Endothelial cell of umbilical vein (primary cell): ENCODE results near the gene ZNF616. TPM values are rescaled to one million over a fixed set of nuclear protein-coding genes. Genes with fewer than 3 reads are reported as not detected.

Source experiments
- BruUV-seq: library from RNA; stranded (reverse); fragments of 400-500 nt; replicated peaks from 2 replicates; lab custom pipeline; 2021; lab: Mats Ljungman, UMichigan
- CTCF ChIA-PET: fragments of 300-600, 350-600 bp; sonication (Branson Sonifier 250); formaldehyde crosslinking; loops from one replicate; lab custom pipeline; 2021; ENCODE audit warnings: antibody characterized with exemption, inconsistent platforms; lab: Charles Lee
- POLR2A ChIA-PET: fragments of 300-600, 350-600 bp; sonication (Branson Sonifier 250); formaldehyde crosslinking; loops from one replicate; lab custom pipeline; 2021; ENCODE audit warnings: antibody characterized with exemption, inconsistent platforms; lab: Charles Lee
- DNase-seq: peaks from one replicate; pipeline ENCODE4 v3.0.0-alpha.2; 2011; ENCODE audit warnings: low read depth, low spot score
- FAIRE-seq: peaks from 2 replicates; lab custom pipeline; 2011; peaks lifted over from hg19 to GRCh38; lab: Jason Lieb, UNC
- H2AFZ ChIP-seq: 2 replicates; pipeline ENCODE4 v1.6.0; 2012; ENCODE audit warnings: low read depth, low read length, control low read depth, inconsistent platforms
- H3K27ac ChIP-seq: 2 replicates; pipeline ENCODE4 v1.5.1; 2011; ENCODE audit warnings: low read depth, mild to moderate bottlenecking, control low read depth, low read length, moderate library complexity; ENCODE audit not compliant: insufficient read depth
- H3K27me3 ChIP-seq, 2 experiments: 2 replicates each; pipeline versions ENCODE4 v1.6.0 to v1.6.1; 2011; ENCODE audit warnings: low read length in 2 of 2, mixed read lengths in 1 of 2; ENCODE audit not compliant: control insufficient read depth in 2 of 2, insufficient read depth in 2 of 2
- H3K36me3 ChIP-seq, 2 experiments: 2 replicates in 1 of 2; 3 replicates in 1 of 2; pipeline ENCODE4 v1.5.1; 2011; ENCODE audit warnings: low read length in 2 of 2, mild to moderate bottlenecking in 1 of 2, moderate library complexity in 1 of 2; ENCODE audit not compliant: control insufficient read depth in 2 of 2, insufficient read depth in 2 of 2; ENCODE audit errors: extremely low read depth in 1 of 2
- H3K4me1 ChIP-seq: 3 replicates; pipeline ENCODE4 v1.5.1; 2011; ENCODE audit warnings: mild to moderate bottlenecking, low read length; ENCODE audit not compliant: control insufficient read depth, insufficient read depth; ENCODE audit errors: extremely low read depth
- H3K4me2 ChIP-seq: 2 replicates; pipeline ENCODE4 v1.6.1; 2011; ENCODE audit warnings: low read length, control low read depth, mixed read lengths; ENCODE audit not compliant: insufficient read depth
- H3K4me3 ChIP-seq, 3 experiments: fragments of 200-600 bp in 1 of 3; sonication (generic), shearing (Covaris generic) in 1 of 3; replicated peaks in 1 of 3; 2 replicates each; pipeline ENCODE4 v1.5.1; 2011 to 2016; ENCODE audit warnings: control low read depth in 3 of 3, low read length in 3 of 3, mild to moderate bottlenecking in 2 of 3, inconsistent platforms in 1 of 3, low read depth in 1 of 3, moderate library complexity in 1 of 3; ENCODE audit not compliant: insufficient read depth in 1 of 3
- H3K79me2 ChIP-seq: 2 replicates; pipeline ENCODE4 v1.6.0; 2012; ENCODE audit warnings: low read length, inconsistent platforms; ENCODE audit not compliant: control insufficient read depth, insufficient read depth
- H3K9ac ChIP-seq: replicated peaks from 2 replicates; pipeline ENCODE3; 2011; ENCODE audit warnings: low read length, control low read depth; ENCODE audit not compliant: insufficient read depth; ENCODE audit errors: extremely low read depth
- H3K9me1 ChIP-seq: replicated peaks from 3 replicates; pipeline ENCODE4 v1.6.0; 2011; ENCODE audit warnings: mild to moderate bottlenecking, low read length; ENCODE audit not compliant: control insufficient read depth, insufficient read depth; ENCODE audit errors: extremely low read depth
- H3K9me3 ChIP-seq: replicated peaks from 2 replicates; pipeline ENCODE4 v1.5.1; 2012; ENCODE audit warnings: low read length, inconsistent platforms; ENCODE audit not compliant: control insufficient read depth, insufficient read depth
- H4K20me1 ChIP-seq: replicated peaks from 2 replicates; pipeline ENCODE3; 2011; ENCODE audit warnings: mild to moderate bottlenecking, low read length; ENCODE audit not compliant: control insufficient read depth, insufficient read depth; ENCODE audit errors: extremely low read depth
- EZH2 ChIP-seq: IDR thresholded peaks from 2 replicates; pipeline ENCODE4 v1.6.1; 2012; ENCODE audit warnings: borderline replicate concordance, low read depth, mild to moderate bottlenecking, moderate library complexity, low read length, inconsistent platforms; ENCODE audit not compliant: severe bottlenecking
- FOS ChIP-seq: IDR thresholded peaks from 2 replicates; pipeline ENCODE4 v1.6.1; 2011; ENCODE audit warnings: mild to moderate bottlenecking, low read length, moderate library complexity, borderline replicate concordance; ENCODE audit not compliant: insufficient read depth
- MYC ChIP-seq: IDR thresholded peaks from one replicate; pipeline ENCODE4 v1.6.1; 2011; ENCODE audit warnings: mild to moderate bottlenecking, low read depth, low read length
- POLR2A ChIP-seq: IDR thresholded peaks from 2 replicates; pipeline ENCODE4 v1.6.1; 2012; ENCODE audit warnings: low read depth, mild to moderate bottlenecking, control low read depth, low read length
- dilution Hi-C: fragments of 300-500 bp; cut with MboI; formaldehyde crosslinking; loops from one replicate; pipeline ENCODE4 v1.15.0; 2019; ENCODE audit warnings: low sequenced_read_pairs; ENCODE audit not compliant: extremely low pct_ligation_motif_present
- intact Hi-C: fragments of 100-400 bp; cut with micrococcal nuclease; formaldehyde crosslinking; loops from one replicate; pipeline ENCODE4 v1.10.0; 2022
- polyA plus RNA-seq, 4 experiments: library from polyadenylated mRNA; depleted of rRNA in 3 of 4; stranded (reverse) in 3 of 4; unstranded in 1 of 4; fragments of >200 nt; gene quantifications; 2 replicates each; pipeline versions ENCODE4 v1.2.1 to v1.2.3, GENCODE V29; 2011 to 2012; ENCODE audit warnings: missing spikeins in 1 of 4
- total RNA-seq: library from RNA; stranded (reverse); gene quantifications from 2 replicates; pipeline ENCODE4 v1.2.3, GENCODE V29; 2021
- TF ChIP-seq, protein P1 (sequence below): IDR thresholded peaks from 2 replicates; pipeline ENCODE4 v1.6.1; 2011; ENCODE audit not compliant: insufficient read depth, insufficient read length
- TF ChIP-seq, protein P2 (sequence below), 2 donors: IDR thresholded peaks; 1 replicate in 1 of 2; 2 replicates in 1 of 2; pipeline ENCODE4 v1.5.1; 2011; ENCODE audit warnings: low read length in 2 of 2, mild to moderate bottlenecking in 2 of 2, moderate library complexity in 2 of 2, control low read depth in 1 of 2, inconsistent platforms in 1 of 2, low read depth in 1 of 2; ENCODE audit not compliant: insufficient read depth in 1 of 2; ENCODE audit errors: extremely low read depth in 1 of 2

The ZNF616 gene
- total and polyA plus RNA-seq, 2 donors (not counting 3 experiments of a cell fraction or from before 2014, with no cell fraction given): 1.7 to 9.1 TPM

DNA sequence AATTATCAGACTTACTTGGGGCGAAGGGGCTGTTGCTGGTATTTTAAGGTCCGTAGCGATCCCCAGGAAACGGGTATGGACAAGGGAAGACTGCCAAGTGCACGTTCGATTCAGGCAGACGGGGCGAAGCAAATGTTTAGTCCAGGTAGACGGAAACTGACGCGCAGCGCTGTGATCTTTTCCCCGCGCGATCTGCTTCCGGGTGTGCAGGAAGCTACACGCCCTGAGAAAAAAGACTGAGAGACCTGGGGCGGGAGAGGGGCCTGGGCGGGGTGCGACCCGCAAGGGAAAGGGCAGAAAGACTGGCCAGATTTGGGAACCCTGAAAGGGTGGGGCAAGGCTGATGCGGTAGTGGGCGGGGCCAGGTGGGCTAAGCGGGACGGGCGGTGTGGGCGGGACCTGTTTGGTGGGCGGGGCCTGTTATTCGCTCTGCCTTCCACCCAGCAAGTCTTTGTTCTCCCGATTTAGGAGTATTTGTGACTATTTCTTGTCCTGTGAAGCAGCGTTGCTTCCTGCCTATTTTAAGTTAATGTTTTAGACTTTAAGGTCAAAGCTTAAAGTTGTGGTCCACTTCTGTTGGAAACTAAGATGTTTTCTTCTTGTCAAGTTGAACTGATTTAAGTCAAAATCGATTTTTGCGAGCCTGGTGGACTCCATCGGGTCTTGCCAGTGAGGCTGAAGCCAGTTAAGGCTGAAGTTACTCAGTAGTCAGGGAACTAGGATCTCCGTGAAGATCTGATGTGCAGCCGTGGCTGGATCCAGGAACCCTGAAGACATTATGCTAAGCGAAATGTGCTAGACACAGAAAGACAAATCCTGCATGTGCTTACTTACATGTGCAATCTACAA, 31.8 kb upstream of the ZNF616 start, which contains the start of gene ZNF836:
Gene ZNF836 (minus strand): TSS at position 301 of the 849 bp plus-strand sequence. CDS start 3,549 bp downstream, outside the sequence.
- BruUV-seq: TSS peak; percentile 80
- peak; percentile 81 for DNase-seq

More for the DNA sequence above, 31.8 kb upstream of the ZNF616 start, which contains the start of gene ZNF836:
- peak within 1 kb of the TSS; percentile 88 to 95 (median 93) for H3K4me3 ChIP-seq
- intact Hi-C loops (loop anchor here (1.0 kb wide), 2 partner anchors 18 to 32 kb away; partner anchors contain the start of gene ZNF616), dilution Hi-C loops (no loop called here)
- FAIRE-seq: peak; percentile 85
- no peaks in the 10 kb centered on the region for H3K9me3 ChIP-seq
- H3K27me3 ChIP-seq: no peaks in the 10 kb centered on the region
- peak within 1 kb of the TSS; percentile 22 for H3K27ac ChIP-seq
- ChIA-PET POLR2A (interaction anchor here (0.5 to 1.3 kb wide), 2 partner anchors 18 to 123 kb away, joined by 3 to 6 read pairs; partner anchors contain the start of genes PPP2R1A and ZNF432), CTCF (interaction anchor here (0.6 to 1.3 kb wide), 3 partner anchors 13 to 33 kb away, joined by 3 read pairs; no protein-coding TSS in a partner anchor)
- H3K36me3 ChIP-seq: peaks cover 0 to 5% of the 10 kb centered on the region in 2 experiments
- TF ChIP-seq, protein P1, sequence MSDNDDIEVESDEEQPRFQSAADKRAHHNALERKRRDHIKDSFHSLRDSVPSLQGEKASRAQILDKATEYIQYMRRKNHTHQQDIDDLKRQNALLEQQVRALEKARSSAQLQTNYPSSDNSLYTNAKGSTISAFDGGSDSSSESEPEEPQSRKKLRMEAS: no peak
- TF ChIP-seq FOS: no peak
- peak; percentile 55 for TF ChIP-seq POLR2A
- TF ChIP-seq MYC: no peak
- TF ChIP-seq, protein P2, sequence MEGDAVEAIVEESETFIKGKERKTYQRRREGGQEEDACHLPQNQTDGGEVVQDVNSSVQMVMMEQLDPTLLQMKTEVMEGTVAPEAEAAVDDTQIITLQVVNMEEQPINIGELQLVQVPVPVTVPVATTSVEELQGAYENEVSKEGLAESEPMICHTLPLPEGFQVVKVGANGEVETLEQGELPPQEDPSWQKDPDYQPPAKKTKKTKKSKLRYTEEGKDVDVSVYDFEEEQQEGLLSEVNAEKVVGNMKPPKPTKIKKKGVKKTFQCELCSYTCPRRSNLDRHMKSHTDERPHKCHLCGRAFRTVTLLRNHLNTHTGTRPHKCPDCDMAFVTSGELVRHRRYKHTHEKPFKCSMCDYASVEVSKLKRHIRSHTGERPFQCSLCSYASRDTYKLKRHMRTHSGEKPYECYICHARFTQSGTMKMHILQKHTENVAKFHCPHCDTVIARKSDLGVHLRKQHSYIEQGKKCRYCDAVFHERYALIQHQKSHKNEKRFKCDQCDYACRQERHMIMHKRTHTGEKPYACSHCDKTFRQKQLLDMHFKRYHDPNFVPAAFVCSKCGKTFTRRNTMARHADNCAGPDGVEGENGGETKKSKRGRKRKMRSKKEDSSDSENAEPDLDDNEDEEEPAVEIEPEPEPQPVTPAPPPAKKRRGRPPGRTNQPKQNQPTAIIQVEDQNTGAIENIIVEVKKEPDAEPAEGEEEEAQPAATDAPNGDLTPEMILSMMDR (IDR thresholded peaks at IDR 0.05; ENCODE audit: extremely low read depth in 1 of 2, insufficient read depth in 1 of 2, low read depth in 1 of 2, low read length in 2 of 2): no peak
- TF ChIP-seq EZH2: no peak
- no peaks in the 10 kb centered on the region for H3K9me1 ChIP-seq
- no peaks in the 10 kb centered on the region for H3K79me2 ChIP-seq
- H3K4me2 ChIP-seq: peak within 1 kb of the TSS; percentile 86
- peak within 1 kb of the TSS; percentile 98 for H2AFZ ChIP-seq
- peak within 1 kb of the TSS; percentile 85 for H3K9ac ChIP-seq
- H3K4me1 ChIP-seq: peaks cover 4% of the 10 kb centered on the region
- no peaks in the 10 kb centered on the region for H4K20me1 ChIP-seq
